KMS-11 (cell line): ENCODE results near the gene MAS1.

Source experiments
- H2AFZ ChIP-seq: fragments of 200-600 bp; sonication (generic); 2 replicates; pipeline ENCODE4 v1.6.1; 2016; ENCODE audit warnings: antibody characterized with exemption, mixed run types, low read depth
- H3K27ac ChIP-seq: fragments of 200-600 bp; sonication (generic); 2 replicates; pipeline ENCODE4 v1.6.1; 2016; ENCODE audit warnings: mild to moderate bottlenecking, mixed run types
- H3K27me3 ChIP-seq: fragments of 200-600 bp; sonication (generic); 2 replicates; pipeline ENCODE4 v1.6.1; 2017; ENCODE audit warnings: mild to moderate bottlenecking, low read depth, mixed run types, moderate library complexity; ENCODE audit not compliant: insufficient read depth
- H3K36me3 ChIP-seq: fragments of 200-600 bp; sonication (generic); 2 replicates; pipeline ENCODE4 v1.6.1; 2017; ENCODE audit warnings: mild to moderate bottlenecking, mixed run types; ENCODE audit not compliant: insufficient read depth
- H3K4me1 ChIP-seq: fragments of 200-600 bp; sonication (generic); 2 replicates; pipeline ENCODE4 v1.6.1; 2016; ENCODE audit warnings: mild to moderate bottlenecking, low read depth, mixed run types; ENCODE audit not compliant: poor library complexity, severe bottlenecking
- H3K4me2 ChIP-seq: fragments of 200-600 bp; sonication (generic); 2 replicates; pipeline ENCODE4 v1.7.0; 2016; ENCODE audit warnings: mild to moderate bottlenecking, mixed run types
- H3K4me3 ChIP-seq: fragments of 200-600 bp; sonication (generic); IDR thresholded peaks from 2 replicates; pipeline ENCODE4 v1.6.1; 2017; ENCODE audit warnings: low read depth, low read length, mixed read lengths; ENCODE audit not compliant: insufficient read depth
- H3K79me2 ChIP-seq: fragments of 200-600 bp; sonication (generic); 2 replicates; pipeline ENCODE4 v1.6.1; 2016; ENCODE audit warnings: low read depth, mixed run types; ENCODE audit not compliant: insufficient read depth
- H3K9ac ChIP-seq: fragments of 200-600 bp; sonication (generic); 2 replicates; pipeline ENCODE4 v1.6.1; 2016; ENCODE audit warnings: mild to moderate bottlenecking, mixed run types
- H4K20me1 ChIP-seq: fragments of 200-600 bp; sonication (generic); 2 replicates; pipeline ENCODE4 v1.6.1; 2016; ENCODE audit warnings: mild to moderate bottlenecking, mixed run types; ENCODE audit not compliant: insufficient read depth
- CTCF ChIP-seq: fragments of 200-600 bp; sonication (generic); conservative IDR thresholded peaks from 2 replicates; pipeline ENCODE4 v1.6.1; 2017; ENCODE audit warnings: low read depth, mild to moderate bottlenecking, antibody characterized with exemption, low read length, moderate library complexity, mixed read lengths

Gene MAS1

GRCh38 chr6:159913862-159914564 lies 23.2 kb downstream of the MAS1 start:
- no peak overlapping the region for H3K4me3 ChIP-seq
- no peak for TF ChIP-seq CTCF
- H3K36me3 ChIP-seq: no peaks in the 10 kb centered on the region
- H3K27me3 ChIP-seq: no peaks in the 10 kb centered on the region
- H3K79me2 ChIP-seq: no peaks in the 10 kb centered on the region
- no peak overlapping the region for H3K27ac ChIP-seq
- no peak overlapping the region for H3K9ac ChIP-seq
- H4K20me1 ChIP-seq: no peaks in the 10 kb centered on the region
- H3K4me1 ChIP-seq: peaks cover 10% of the 10 kb centered on the region
- no peak overlapping the region for H2AFZ ChIP-seq
- H3K4me2 ChIP-seq: no peak overlapping the region

DNA sequence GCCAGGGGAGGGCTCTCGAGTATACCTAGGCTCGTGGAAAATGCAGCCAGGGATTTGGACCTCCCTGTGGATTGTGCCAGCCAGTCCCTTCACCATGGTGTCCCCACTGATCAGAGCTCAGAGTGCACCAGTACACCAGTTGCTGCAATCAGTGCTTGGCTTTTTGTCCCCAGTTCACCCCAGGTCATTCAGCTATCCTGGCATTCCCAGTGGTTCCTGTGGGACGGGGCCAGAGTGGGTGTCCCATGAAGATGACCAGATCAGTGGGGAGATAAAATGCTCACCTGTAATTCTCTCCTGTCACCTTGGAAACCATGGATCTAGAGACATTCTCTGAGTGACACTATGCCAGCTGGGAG lies 23.8 kb downstream of the MAS1 start:
- Histone ChIP-seq H3K4me2 (no peak overlapping the region), H4K20me1 (no peaks in the 10 kb centered on the region), H3K27ac (no peak overlapping the region), H3K36me3 (no peaks in the 10 kb centered on the region), H3K9ac (no peak overlapping the region), H2AFZ (no peak overlapping the region), H3K27me3 (no peaks in the 10 kb centered on the region), H3K79me2 (no peaks in the 10 kb centered on the region), H3K4me1 (peaks cover 10% of the 10 kb centered on the region), H3K4me3 (no peak overlapping the region)
- no peak for TF ChIP-seq CTCF

- no peak for TF ChIP-seq CTCF
- H3K79me2 ChIP-seq: no peaks in the 10 kb centered on the region
- H2AFZ ChIP-seq: no peak overlapping the region
- no peaks in the 10 kb centered on the region for H4K20me1 ChIP-seq
- peaks cover 10% of the 10 kb centered on the region for H3K4me1 ChIP-seq
- H3K27ac ChIP-seq: no peak overlapping the region
- H3K4me2 ChIP-seq: no peak overlapping the region
- H3K9ac ChIP-seq: no peak overlapping the region
- no peak overlapping the region for H3K4me3 ChIP-seq
- no peaks in the 10 kb centered on the region for H3K36me3 ChIP-seq
- H3K27me3 ChIP-seq: no peaks in the 10 kb centered on the region
These were observed 24.6 kb downstream of the MAS1 start for GRCh38 chr6:159915397-159915796.

DNA sequence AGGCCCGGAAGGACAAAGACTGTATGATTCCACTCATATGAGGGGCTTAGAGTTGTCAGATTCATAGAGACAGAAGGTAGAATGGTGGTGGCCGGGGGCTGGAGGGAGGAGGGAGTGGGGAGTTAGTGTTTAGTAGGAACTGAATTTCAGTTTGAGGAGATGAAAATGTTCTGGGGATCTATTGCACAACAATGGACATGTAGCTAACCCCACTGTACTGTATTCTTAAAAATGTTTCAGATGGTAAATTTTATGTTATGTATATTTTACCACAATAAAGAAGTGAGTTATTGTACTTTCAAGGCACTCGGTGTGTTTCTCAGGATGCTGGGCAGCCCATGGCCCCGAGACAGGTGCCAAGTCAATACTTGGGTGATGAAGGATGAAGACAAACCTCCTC lies 25.4 kb downstream of the MAS1 start:
- no peak for TF ChIP-seq CTCF
- Histone ChIP-seq H3K9ac (no peak overlapping the region), H3K4me3 (no peak overlapping the region), H3K36me3 (no peaks in the 10 kb centered on the region), H3K27ac (no peak overlapping the region), H2AFZ (no peak overlapping the region), H3K27me3 (no peaks in the 10 kb centered on the region), H3K79me2 (no peaks in the 10 kb centered on the region), H3K4me1 (peaks cover 10% of the 10 kb centered on the region), H4K20me1 (no peaks in the 10 kb centered on the region), H3K4me2 (no peak overlapping the region)
